ENCODE data around the gene KCND2.

- TF ChIP-seq CTCF (IDR thresholded peaks at IDR 0.05) (peak; percentile 41; the same call in 1 of the 2 replicates), POLR2AphosphoS5 (IDR thresholded peaks at IDR 0.05; ENCODE audit: low read depth, low read length) (no peak), SIN3A (IDR thresholded peaks at IDR 0.05; ENCODE audit: borderline replicate concordance, insufficient read depth, low read depth, low read length) (no peak), TCF7L2 (IDR thresholded peaks at IDR 0.05; ENCODE audit: low read depth, low read length) (no peak)
- TF ChIP-seq, protein P1, sequence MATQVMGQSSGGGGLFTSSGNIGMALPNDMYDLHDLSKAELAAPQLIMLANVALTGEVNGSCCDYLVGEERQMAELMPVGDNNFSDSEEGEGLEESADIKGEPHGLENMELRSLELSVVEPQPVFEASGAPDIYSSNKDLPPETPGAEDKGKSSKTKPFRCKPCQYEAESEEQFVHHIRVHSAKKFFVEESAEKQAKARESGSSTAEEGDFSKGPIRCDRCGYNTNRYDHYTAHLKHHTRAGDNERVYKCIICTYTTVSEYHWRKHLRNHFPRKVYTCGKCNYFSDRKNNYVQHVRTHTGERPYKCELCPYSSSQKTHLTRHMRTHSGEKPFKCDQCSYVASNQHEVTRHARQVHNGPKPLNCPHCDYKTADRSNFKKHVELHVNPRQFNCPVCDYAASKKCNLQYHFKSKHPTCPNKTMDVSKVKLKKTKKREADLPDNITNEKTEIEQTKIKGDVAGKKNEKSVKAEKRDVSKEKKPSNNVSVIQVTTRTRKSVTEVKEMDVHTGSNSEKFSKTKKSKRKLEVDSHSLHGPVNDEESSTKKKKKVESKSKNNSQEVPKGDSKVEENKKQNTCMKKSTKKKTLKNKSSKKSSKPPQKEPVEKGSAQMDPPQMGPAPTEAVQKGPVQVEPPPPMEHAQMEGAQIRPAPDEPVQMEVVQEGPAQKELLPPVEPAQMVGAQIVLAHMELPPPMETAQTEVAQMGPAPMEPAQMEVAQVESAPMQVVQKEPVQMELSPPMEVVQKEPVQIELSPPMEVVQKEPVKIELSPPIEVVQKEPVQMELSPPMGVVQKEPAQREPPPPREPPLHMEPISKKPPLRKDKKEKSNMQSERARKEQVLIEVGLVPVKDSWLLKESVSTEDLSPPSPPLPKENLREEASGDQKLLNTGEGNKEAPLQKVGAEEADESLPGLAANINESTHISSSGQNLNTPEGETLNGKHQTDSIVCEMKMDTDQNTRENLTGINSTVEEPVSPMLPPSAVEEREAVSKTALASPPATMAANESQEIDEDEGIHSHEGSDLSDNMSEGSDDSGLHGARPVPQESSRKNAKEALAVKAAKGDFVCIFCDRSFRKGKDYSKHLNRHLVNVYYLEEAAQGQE (IDR thresholded peaks at IDR 0.05; ENCODE audit: insufficient read depth in 1 of 2, low read depth in 2 of 2, low read length in 1 of 2), result no peak
Measured at GRCh38 chr7:120337308-120337907, 64.4 kb downstream of the KCND2 start.

Measured in Panc1 (cell line).